ENCODE measurements around the gene ECI2. TPM values are rescaled to one million over a fixed set of nuclear protein-coding genes. Genes with fewer than 3 reads are reported as not detected.

The ECI2 gene
- total RNA-seq, 4 donors from 2014 or later: 47.8 to 57.4 (median 53.8) TPM

DNA sequence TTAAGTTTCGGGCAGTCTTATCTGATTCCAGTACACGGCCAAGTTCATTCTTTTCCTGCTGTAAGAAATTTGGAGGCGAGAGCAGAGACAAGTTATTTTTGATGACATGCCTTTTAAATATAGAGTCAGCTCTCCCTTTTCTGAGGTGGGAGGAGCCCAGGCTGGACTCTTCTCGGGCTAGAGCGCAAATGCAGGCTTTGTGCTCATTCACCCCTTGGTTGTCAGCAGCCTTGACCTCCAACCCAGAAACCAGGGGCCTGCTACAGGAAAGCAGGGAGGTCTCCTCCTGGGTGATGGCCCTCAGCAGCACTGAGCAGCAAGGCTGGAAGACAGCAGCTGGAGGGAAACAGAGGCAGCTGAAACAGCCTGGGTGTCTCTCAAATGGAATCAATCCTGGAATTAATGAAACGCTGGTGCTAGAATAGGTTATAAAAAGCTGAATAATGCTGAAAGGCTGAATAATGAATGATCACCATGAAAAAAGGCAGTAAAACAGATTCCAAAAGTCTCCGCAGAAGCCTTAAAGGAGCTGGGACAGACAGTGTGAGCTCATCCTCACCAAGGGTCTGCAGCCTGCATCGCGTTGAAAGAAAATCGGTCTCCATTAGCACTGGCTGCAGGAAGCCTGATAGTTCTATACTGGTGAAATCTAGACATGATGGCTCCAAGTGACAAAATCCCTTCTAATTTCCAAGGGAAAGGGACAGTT is 28.2 kb upstream of the ECI2 start:
- intact Hi-C loops (cut with DNase I): no loop called here
- no peaks in the 10 kb centered on the region for H3K4me1 ChIP-seq
- no peak overlapping the region for H3K4me3 ChIP-seq (replicated peaks in 1 of 3)
- no peaks in the 10 kb centered on the region for H3K9me3 ChIP-seq
- 88 to 91% methylated on average over 10 of the region's 10 CpGs for WGBS, 2 donors
- H3K36me3 ChIP-seq: no peaks in the 10 kb centered on the region
- no peaks in the 10 kb centered on the region for H3K27me3 ChIP-seq
- no peak for TF ChIP-seq POLR2A (IDR thresholded peaks at IDR 0.05)
- TF ChIP-seq, protein P1, sequence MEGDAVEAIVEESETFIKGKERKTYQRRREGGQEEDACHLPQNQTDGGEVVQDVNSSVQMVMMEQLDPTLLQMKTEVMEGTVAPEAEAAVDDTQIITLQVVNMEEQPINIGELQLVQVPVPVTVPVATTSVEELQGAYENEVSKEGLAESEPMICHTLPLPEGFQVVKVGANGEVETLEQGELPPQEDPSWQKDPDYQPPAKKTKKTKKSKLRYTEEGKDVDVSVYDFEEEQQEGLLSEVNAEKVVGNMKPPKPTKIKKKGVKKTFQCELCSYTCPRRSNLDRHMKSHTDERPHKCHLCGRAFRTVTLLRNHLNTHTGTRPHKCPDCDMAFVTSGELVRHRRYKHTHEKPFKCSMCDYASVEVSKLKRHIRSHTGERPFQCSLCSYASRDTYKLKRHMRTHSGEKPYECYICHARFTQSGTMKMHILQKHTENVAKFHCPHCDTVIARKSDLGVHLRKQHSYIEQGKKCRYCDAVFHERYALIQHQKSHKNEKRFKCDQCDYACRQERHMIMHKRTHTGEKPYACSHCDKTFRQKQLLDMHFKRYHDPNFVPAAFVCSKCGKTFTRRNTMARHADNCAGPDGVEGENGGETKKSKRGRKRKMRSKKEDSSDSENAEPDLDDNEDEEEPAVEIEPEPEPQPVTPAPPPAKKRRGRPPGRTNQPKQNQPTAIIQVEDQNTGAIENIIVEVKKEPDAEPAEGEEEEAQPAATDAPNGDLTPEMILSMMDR (IDR thresholded peaks at IDR 0.05): no peak
- DNase-seq: no peak
- no peak overlapping the region for H3K27ac ChIP-seq

DNA sequence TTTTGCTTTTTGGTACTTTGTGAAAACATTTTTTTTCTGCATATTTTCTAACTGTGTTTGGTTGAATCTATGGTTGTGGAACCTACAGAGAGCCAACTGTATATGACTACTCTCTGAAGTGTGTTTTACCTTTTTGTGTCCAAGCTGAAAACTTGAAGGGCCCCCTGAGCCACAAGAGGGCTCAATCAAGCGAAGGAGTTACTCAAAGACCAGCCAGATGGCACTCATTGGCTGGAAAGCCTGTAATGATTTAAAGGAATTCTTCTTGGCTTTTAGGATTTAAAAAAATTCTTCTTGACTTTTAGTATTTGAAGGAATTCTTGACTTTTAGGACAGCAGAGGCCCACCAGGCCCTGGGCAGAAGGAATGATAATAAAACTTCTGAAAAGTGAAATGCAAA is 27.0 kb upstream of the ECI2 start:
- WGBS, 2 donors: 23 to 53% methylated on average over 1 of the region's 1 CpG
- no peak overlapping the region for H3K4me3 ChIP-seq (replicated peaks in 1 of 3)
- intact Hi-C loops (cut with DNase I): no loop called here
- no peaks in the 10 kb centered on the region for H3K4me1 ChIP-seq
- no peaks in the 10 kb centered on the region for H3K27me3 ChIP-seq
- no peaks in the 10 kb centered on the region for H3K36me3 ChIP-seq
- DNase-seq: peak; percentile 17 to 22
- TF ChIP-seq, protein P1 (IDR thresholded peaks at IDR 0.05): no peak
- H3K27ac ChIP-seq: no peak overlapping the region
- H3K9me3 ChIP-seq: no peaks in the 10 kb centered on the region

DNA sequence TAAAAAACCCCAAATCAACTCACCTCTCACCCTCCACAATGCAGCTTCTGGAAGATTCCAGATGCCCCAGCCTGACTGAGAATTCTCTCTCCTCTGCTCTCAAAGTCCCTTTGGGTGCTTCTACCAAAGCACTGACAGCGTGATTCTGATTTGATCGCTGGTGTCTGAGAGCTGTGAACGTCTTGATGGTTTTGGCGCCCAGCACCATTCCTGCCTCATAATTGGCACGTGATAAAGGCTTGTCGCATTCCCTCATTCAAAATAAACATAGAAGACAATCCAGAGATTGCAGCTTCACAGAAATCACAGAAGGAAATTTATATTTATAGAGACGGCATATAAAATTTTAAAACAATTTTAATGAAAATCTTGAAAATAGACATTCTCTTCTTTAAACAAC is 24.1 kb upstream of the ECI2 start:
- H3K4me3 ChIP-seq (replicated peaks in 1 of 3): no peak overlapping the region
- intact Hi-C loops (cut with DNase I): loop anchor here (10.0 kb wide), 1 partner anchor 415 kb away; no protein-coding TSS in a partner anchor
- WGBS, 2 donors: 92 to 93% methylated on average over 7 of the region's 7 CpGs

DNA sequence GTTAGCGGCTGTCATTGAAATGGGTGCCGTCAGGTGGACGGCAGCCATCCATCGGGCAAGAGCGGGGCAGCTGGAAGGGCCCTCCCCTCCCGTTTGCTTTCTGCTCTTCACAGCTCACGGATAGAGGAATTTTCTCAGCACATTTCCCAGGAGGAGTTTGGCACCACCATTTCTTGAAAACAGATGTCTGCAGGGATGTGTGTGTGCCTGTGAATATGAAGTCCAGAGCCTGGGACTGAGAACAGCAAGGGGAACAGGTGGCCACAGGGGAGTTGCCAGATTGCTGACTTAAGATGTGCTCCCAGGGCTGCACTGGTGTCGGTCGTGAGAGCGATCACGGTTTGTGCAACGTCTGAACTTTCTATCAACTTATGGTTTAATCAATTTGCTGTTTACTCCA is 22.1 kb upstream of the ECI2 start:
- TF ChIP-seq POLR2A (IDR thresholded peaks at IDR 0.05): no peak
- TF ChIP-seq, protein P1 (IDR thresholded peaks at IDR 0.05): no peak
- H3K27me3 ChIP-seq: no peaks in the 10 kb centered on the region
- no peaks in the 10 kb centered on the region for H3K9me3 ChIP-seq
- H3K27ac ChIP-seq: no peak overlapping the region
- H3K36me3 ChIP-seq: no peaks in the 10 kb centered on the region
- DNase-seq: no peak
- WGBS, 2 donors: 79 to 82% methylated on average over 12 of the region's 12 CpGs
- no peak overlapping the region for H3K4me3 ChIP-seq (replicated peaks in 1 of 3)
- H3K4me1 ChIP-seq: no peaks in the 10 kb centered on the region
- intact Hi-C loops (cut with DNase I): loop anchor here (10.0 kb wide), 1 partner anchor 413 kb away; no protein-coding TSS in a partner anchor

More for the DNA sequence above, 24.1 kb upstream of the ECI2 start:
- Histone ChIP-seq H3K9me3 (no peaks in the 10 kb centered on the region), H3K36me3 (no peaks in the 10 kb centered on the region), H3K27ac (no peak overlapping the region), H3K4me1 (no peaks in the 10 kb centered on the region), H3K27me3 (no peaks in the 10 kb centered on the region)
- DNase-seq: no peak
- TF ChIP-seq, protein P1 (IDR thresholded peaks at IDR 0.05): no peak
- no peak for TF ChIP-seq POLR2A (IDR thresholded peaks at IDR 0.05)

DNA sequence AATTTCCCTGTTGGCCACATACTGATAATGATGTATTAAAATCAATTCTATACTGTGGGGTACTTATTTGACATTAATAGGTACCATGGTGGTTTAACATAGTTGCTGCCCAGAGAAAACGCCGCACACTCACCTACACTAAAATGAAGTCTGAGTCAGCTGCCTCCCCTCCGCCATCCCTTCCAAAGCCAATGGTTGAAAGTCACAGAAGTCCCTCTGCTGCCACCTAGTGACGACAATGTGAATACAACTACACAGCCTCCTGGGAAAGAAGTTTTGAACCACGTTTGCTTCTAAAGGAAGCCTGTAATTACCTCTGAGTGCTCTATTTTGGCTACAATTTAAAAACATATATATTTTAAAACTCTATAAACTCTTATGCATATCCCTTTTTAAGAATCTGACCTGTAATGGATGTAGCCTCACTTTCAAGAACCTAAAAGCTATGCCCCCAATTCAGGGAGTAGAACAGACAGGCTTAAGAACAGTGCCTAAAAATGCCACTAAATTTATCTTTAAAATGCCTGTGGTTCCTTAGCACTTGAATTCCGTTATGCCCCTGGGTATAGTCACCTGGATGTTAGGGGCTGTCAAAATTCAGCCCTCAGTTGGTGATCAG is 20.6 kb upstream of the ECI2 start:
- Histone ChIP-seq H3K4me1 (no peaks in the 10 kb centered on the region), H3K36me3 (no peaks in the 10 kb centered on the region), H3K9me3 (no peaks in the 10 kb centered on the region), H3K27ac (no peak overlapping the region), H3K27me3 (no peaks in the 10 kb centered on the region), H3K4me3 (replicated peaks in 1 of 3) (no peak overlapping the region)
- TF ChIP-seq, protein P1 (IDR thresholded peaks at IDR 0.05): peak; percentile 67 to 87 (median 74)
- TF ChIP-seq POLR2A (IDR thresholded peaks at IDR 0.05): no peak
- WGBS, 2 donors: 2 to 3% methylated on average over 6 of the region's 6 CpGs
- intact Hi-C loops (cut with DNase I): loop anchor here (10.0 kb wide), 1 partner anchor 411 kb away; no protein-coding TSS in a partner anchor
- peak; percentile 72 to 78 for DNase-seq

Data from thyroid gland (tissue), 4 donors.